ENCODE data around the gene ZFYVE27.

DNA sequence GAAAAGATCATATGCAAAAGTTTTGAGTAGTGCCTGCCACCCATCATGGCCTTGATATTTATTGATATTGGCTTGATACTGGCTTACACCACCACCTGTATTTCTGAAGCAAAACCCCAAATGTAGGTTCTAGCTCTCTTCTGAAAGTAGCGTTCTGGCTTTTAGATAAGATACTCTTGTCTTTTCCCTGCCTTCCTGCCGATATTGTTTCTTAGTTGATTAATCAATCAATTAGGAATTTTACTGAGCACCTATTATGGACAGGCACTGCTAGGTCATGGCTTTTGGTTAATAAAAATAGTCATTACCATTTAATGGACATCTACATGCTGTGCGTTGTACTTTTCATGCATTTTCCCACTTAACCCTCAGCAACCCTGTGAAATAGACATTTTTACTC is 27.0 kb downstream of the ZFYVE27 start:
- TF ChIP-seq CTCF (IDR thresholded peaks at IDR 0.05; ENCODE audit: low read length) = no peak
- TF ChIP-seq EZH2phosphoT487 (IDR thresholded peaks at IDR 0.05; ENCODE audit: low read length) = no peak

Data from MM.1S (cell line).